H9 (cell line): ENCODE measurements around the gene TOM1L2. TPM values are rescaled to one million over a fixed set of nuclear protein-coding genes. Genes with fewer than 3 reads are reported as not detected.

Experiments used
- DNase-seq: peaks from one replicate; pipeline ENCODE4 v3.0.0-alpha.2; 2017
- H2AFZ ChIP-seq: one replicate; pipeline ENCODE4 v1.6.1; 2013; ENCODE audit warnings: mild to moderate bottlenecking, low read length, control low read depth, moderate library complexity
- H2AK5ac ChIP-seq: 2 replicates; pipeline ENCODE4 v1.6.1; 2013; ENCODE audit warnings: low read length, control low read depth, mixed read lengths; ENCODE audit not compliant: insufficient read length
- H2BK120ac ChIP-seq: one replicate; pipeline ENCODE4 v1.6.1; 2013; ENCODE audit warnings: low read depth, mild to moderate bottlenecking, low read length, control low read depth, inconsistent platforms; ENCODE audit not compliant: poor library complexity, severe bottlenecking
- H2BK12ac ChIP-seq: 2 replicates; pipeline ENCODE4 v1.6.1; 2013; ENCODE audit warnings: low read length, control low read depth, mixed read lengths, low read depth; ENCODE audit not compliant: insufficient read length
- H2BK15ac ChIP-seq: 2 replicates; pipeline ENCODE4 v1.6.1; 2013; ENCODE audit warnings: low read depth, low read length, control low read depth
- H2BK20ac ChIP-seq: one replicate; pipeline ENCODE4 v1.6.1; 2013; ENCODE audit warnings: low read depth, mild to moderate bottlenecking, low read length, control low read depth, inconsistent platforms; ENCODE audit not compliant: poor library complexity, severe bottlenecking
- H2BK5ac ChIP-seq: 2 replicates; pipeline ENCODE4 v1.6.1; 2013; ENCODE audit warnings: low read length, control low read depth, mixed read lengths; ENCODE audit not compliant: insufficient read length
- H3K14ac ChIP-seq: 2 replicates; pipeline ENCODE4 v1.6.1; 2013; ENCODE audit warnings: low read length, control low read depth; ENCODE audit not compliant: insufficient read depth
- H3K18ac ChIP-seq: 2 replicates; pipeline ENCODE4 v1.6.1; 2013; ENCODE audit warnings: low read depth, mild to moderate bottlenecking, mixed read lengths, low read length, control low read depth; ENCODE audit not compliant: insufficient read length
- H3K23ac ChIP-seq: 2 replicates; pipeline ENCODE4 v1.6.1; 2013; ENCODE audit warnings: low read length, control low read depth, mixed read lengths, low read depth; ENCODE audit not compliant: insufficient read length
- H3K23me2 ChIP-seq: 2 replicates; pipeline ENCODE4 v1.6.1; 2013; ENCODE audit warnings: low read depth, mild to moderate bottlenecking, mixed read lengths, low read length, control low read depth; ENCODE audit not compliant: insufficient read length, poor library complexity, severe bottlenecking
- H3K27ac ChIP-seq: 2 replicates; pipeline ENCODE4 v1.5.1; 2013; ENCODE audit warnings: low read length, control low read depth, mixed read lengths, low read depth; ENCODE audit not compliant: insufficient read length
- H3K27me3 ChIP-seq: 2 replicates; pipeline ENCODE4 v1.6.1; 2013; ENCODE audit warnings: low read length, control low read depth, inconsistent platforms; ENCODE audit not compliant: insufficient read depth
- H3K4ac ChIP-seq: 2 replicates; pipeline ENCODE4 v1.6.1; 2013; ENCODE audit warnings: low read depth, mild to moderate bottlenecking, control low read depth, inconsistent platforms, low read length, moderate library complexity
- H3K4me1 ChIP-seq: 2 replicates; pipeline ENCODE4 v1.6.1; 2013; ENCODE audit warnings: low read length, control low read depth, inconsistent platforms; ENCODE audit not compliant: insufficient read depth
- H3K4me2 ChIP-seq: 2 replicates; pipeline ENCODE4 v1.6.1; 2013; ENCODE audit warnings: low read length, control low read depth, mixed read lengths; ENCODE audit not compliant: insufficient read length, insufficient read depth
- H3K56ac ChIP-seq: 2 replicates; pipeline ENCODE4 v1.6.1; 2013; ENCODE audit warnings: low read depth, mild to moderate bottlenecking, mixed read lengths, low read length, control low read depth; ENCODE audit not compliant: insufficient read length
- H3K79me1 ChIP-seq: 2 replicates; pipeline ENCODE4 v1.6.1; 2013; ENCODE audit warnings: low read depth, mild to moderate bottlenecking, moderate library complexity, low read length, control low read depth, inconsistent platforms; ENCODE audit not compliant: insufficient read depth, poor library complexity, severe bottlenecking
- H3K79me2 ChIP-seq: 2 replicates; pipeline ENCODE4 v1.6.1; 2013; ENCODE audit warnings: low read length, control low read depth, inconsistent platforms; ENCODE audit not compliant: insufficient read depth
- H3K9ac ChIP-seq: 2 replicates; pipeline ENCODE4 v1.6.1; 2013; ENCODE audit warnings: low read length, control low read depth, mixed read lengths; ENCODE audit not compliant: insufficient read length; ENCODE audit errors: extremely low read depth
- H3K9me3 ChIP-seq: one replicate; pipeline ENCODE4 v1.6.1; 2013; ENCODE audit warnings: low read depth, low read length, inconsistent platforms; ENCODE audit not compliant: control insufficient read depth
- H3T11ph ChIP-seq: one replicate; pipeline ENCODE4 v1.6.1; 2013; ENCODE audit warnings: mild to moderate bottlenecking, low read length, control low read depth, inconsistent platforms
- H4K20me1 ChIP-seq: one replicate; pipeline ENCODE4 v1.6.1; 2013; ENCODE audit not compliant: control insufficient read depth, insufficient read length, insufficient read depth
- H4K5ac ChIP-seq: 2 replicates; pipeline ENCODE4 v1.6.1; 2013; ENCODE audit warnings: low read depth, mild to moderate bottlenecking, mixed read lengths, low read length, control low read depth; ENCODE audit not compliant: insufficient read length
- H4K8ac ChIP-seq: replicated peaks from 2 replicates; pipeline ENCODE4 v1.6.1; 2013; ENCODE audit warnings: low read length, control low read depth, mixed read lengths, low read depth; ENCODE audit not compliant: insufficient read length
- H4K91ac ChIP-seq: 2 replicates; pipeline ENCODE4 v1.6.1; 2013; ENCODE audit warnings: low read depth, mild to moderate bottlenecking, moderate library complexity, mixed read lengths, low read length, control low read depth; ENCODE audit not compliant: insufficient read length
- H3K27ac Mint-ChIP-seq, 3 experiments: 2 replicates in 2 of 3; 3 replicates in 1 of 3; pipeline ENCODE4 v1.8.0; 2020 to 2021; ENCODE audit warnings: mixed read lengths in 3 of 3, mild to moderate bottlenecking in 1 of 3, moderate library complexity in 1 of 3
- H3K27me3 Mint-ChIP-seq: 2 replicates; pipeline ENCODE4 v1.8.0; 2021; ENCODE audit warnings: low read depth, mild to moderate bottlenecking, moderate library complexity, mixed read lengths
- H3K36me3 Mint-ChIP-seq, 3 experiments: 2 replicates in 2 of 3; 3 replicates in 1 of 3; pipeline ENCODE4 v1.8.0; 2020 to 2021; ENCODE audit warnings: low read depth in 3 of 3, mixed read lengths in 3 of 3; ENCODE audit not compliant: insufficient read depth in 1 of 3
- H3K4me1 Mint-ChIP-seq, 2 experiments: 2 replicates each; pipeline ENCODE4 v1.8.0; 2020; ENCODE audit warnings: mixed read lengths in 2 of 2
- H3K4me3 Mint-ChIP-seq, 2 experiments: 2 replicates in 1 of 2; 3 replicates in 1 of 2; pipeline ENCODE4 v1.8.0; 2020 to 2021; ENCODE audit warnings: mild to moderate bottlenecking in 2 of 2, mixed read lengths in 2 of 2, moderate library complexity in 1 of 2
- H3K9me3 Mint-ChIP-seq, 2 experiments: 2 replicates in 1 of 2; 3 replicates in 1 of 2; pipeline ENCODE4 v1.8.0; 2020; ENCODE audit warnings: mild to moderate bottlenecking in 2 of 2, mixed read lengths in 2 of 2, moderate library complexity in 1 of 2
- CTCF ChIP-seq: fragments of 200-600 bp; sonication (generic); conservative IDR thresholded peaks from 3 replicates; pipeline ENCODE4 v1.8.0; 2021; ENCODE audit warnings: antibody characterized with exemption, mild to moderate bottlenecking
- WGBS: extraction: QIAGEN DNeasy Blood & Tissue Kit; methylation state at CpG from one replicate; pipeline ENCODE4 v1.1.7; 2013; ENCODE audit warnings: missing lambda C conversion rate, low lambda C conversion rate, mixed read lengths; ENCODE audit not compliant: insufficient read length; ENCODE audit errors: extremely low coverage; 5-methylcytosine and 5-hydroxymethylcytosine counted together
- total RNA-seq: library from RNA; stranded (reverse); gene quantifications from 2 replicates; pipeline ENCODE4 v1.2.1, GENCODE V29; 2021

TOM1L2 gene
- total RNA-seq, 1 experiment from 2014 or later, result 4.6 TPM

GRCh38 chr17:17950806-17951205 is 21.4 kb downstream of the TOM1L2 start:
- H4K91ac ChIP-seq, result no peak overlapping the region
- Mint-ChIP-seq H3K27ac (peak overlapping the region in 2 of 3 experiments; percentile 65 to 78; a peak in 1 of 7 replicates), H3K4me3 (no peak overlapping the region), H3K4me1 (peaks cover 9 to 14% of the 10 kb centered on the region in 2 experiments), H3K27me3 (no peaks in the 10 kb centered on the region), H3K36me3 (no peaks in the 10 kb centered on the region; a peak in 2 of 7 replicates), H3K9me3 (no peaks in the 10 kb centered on the region)
- H3K79me1 ChIP-seq, result no peaks in the 10 kb centered on the region
- peak; percentile 67 for DNase-seq
- no peak overlapping the region for H2AFZ ChIP-seq
- no peaks in the 10 kb centered on the region for H3K4me1 ChIP-seq
- H4K8ac ChIP-seq, result no peak overlapping the region
- no peaks in the 10 kb centered on the region for H3K27me3 ChIP-seq
- H2BK120ac ChIP-seq, result no peak overlapping the region
- no peak overlapping the region for H2BK15ac ChIP-seq
- H2BK5ac ChIP-seq, result no peak overlapping the region
- H3K27ac ChIP-seq, result no peak overlapping the region
- H3K4ac ChIP-seq, result no peak overlapping the region
- H2BK12ac ChIP-seq, result no peak overlapping the region
- no peaks in the 10 kb centered on the region for H3K79me2 ChIP-seq
- TF ChIP-seq CTCF, result peak; percentile 66
- no peak overlapping the region for H2AK5ac ChIP-seq
- H3K18ac ChIP-seq, result no peak overlapping the region
- H3K4me2 ChIP-seq, result no peak overlapping the region
- no peaks in the 10 kb centered on the region for H4K20me1 ChIP-seq
- no peaks in the 10 kb centered on the region for H3K9me3 ChIP-seq
- H3T11ph ChIP-seq, result no peak overlapping the region
- H3K23ac ChIP-seq, result no peak overlapping the region
- WGBS, result no CpG with 5 or more reads among the region's 1 CpG
- no peak overlapping the region for H2BK20ac ChIP-seq
- no peak overlapping the region for H3K14ac ChIP-seq
- no peak overlapping the region for H3K9ac ChIP-seq
- no peak overlapping the region for H3K56ac ChIP-seq
- no peaks in the 10 kb centered on the region for H3K23me2 ChIP-seq
- H4K5ac ChIP-seq, result no peak overlapping the region
